ENCODE data around the gene RIPK3.
"Not testable (repeated sequence)": the region's sequence is repeated elsewhere in the genome, so short reads cannot be mapped to it uniquely, and the experiment has no call there.

The RIPK3 gene

GRCh38 chr14:24377657-24378056, 37.9 kb upstream of the RIPK3 start:
- DNase-seq (no peak), ATAC-seq (replicated peaks) (no peak)
- H3K4me1 Mint-ChIP-seq = peaks cover 0 to 1% of the 10 kb centered on the region in 2 donors
- no peak overlapping the region for H3K4me3 Mint-ChIP-seq
- no peaks in the 10 kb centered on the region for H3K9me3 Mint-ChIP-seq
- no peaks in the 10 kb centered on the region for H3K36me3 Mint-ChIP-seq
- peaks cover 5 to 9% of the 10 kb centered on the region in 2 donors for H3K27me3 Mint-ChIP-seq
- H3K27ac Mint-ChIP-seq = no peak overlapping the region

- no peak overlapping the region for H3K4me3 Mint-ChIP-seq
Measured at GRCh38 chr14:24377126-24377525, 37.3 kb upstream of the RIPK3 start.

GRCh38 chr14:24376448-24377070, 36.8 kb upstream of the RIPK3 start:
- Mint-ChIP-seq H3K27me3 (peaks cover 5 to 9% of the 10 kb centered on the region in 2 donors), H3K36me3 (no peaks in the 10 kb centered on the region), H3K27ac (no peak overlapping the region), H3K4me1 (peaks cover 0 to 1% of the 10 kb centered on the region in 2 donors), H3K9me3 (no peaks in the 10 kb centered on the region), H3K4me3 (no peak overlapping the region)
- ATAC-seq (replicated peaks) = no peak
- no peak for DNase-seq

More at GRCh38 chr14:24377126-24377525, 37.3 kb upstream of the RIPK3 start:
- H3K27me3 Mint-ChIP-seq = peaks cover 5 to 9% of the 10 kb centered on the region in 2 donors
- H3K27ac Mint-ChIP-seq = no peak overlapping the region
- H3K4me1 Mint-ChIP-seq = peaks cover 0 to 1% of the 10 kb centered on the region in 2 donors
- DNase-seq (no peak), ATAC-seq (replicated peaks) (no peak)
- H3K9me3 Mint-ChIP-seq = no peaks in the 10 kb centered on the region
- no peaks in the 10 kb centered on the region for H3K36me3 Mint-ChIP-seq

- no peaks in the 10 kb centered on the region for H3K36me3 Mint-ChIP-seq
- peaks cover 7 to 11% of the 10 kb centered on the region in 2 donors for H3K4me1 Mint-ChIP-seq
- ATAC-seq (replicated peaks) (no peak), DNase-seq (no peak)
- no peaks in the 10 kb centered on the region for H3K9me3 Mint-ChIP-seq
- H3K27ac Mint-ChIP-seq = no peak overlapping the region
- H3K4me3 Mint-ChIP-seq = no peak overlapping the region
- peaks cover 9 to 11% of the 10 kb centered on the region in 2 donors for H3K27me3 Mint-ChIP-seq
Measured at GRCh38 chr14:24372701-24373416, 33.1 kb upstream of the RIPK3 start.

GRCh38 chr14:24371605-24372004, 31.8 kb upstream of the RIPK3 start:
- not testable (repeated sequence) for ATAC-seq (replicated peaks); H3K36me3 Mint-ChIP-seq; H3K4me3 Mint-ChIP-seq; DNase-seq; H3K9me3 Mint-ChIP-seq
- Mint-ChIP-seq H3K27ac (peak overlapping the region; percentile 56), H3K4me1 (peaks cover 20 to 21% of the 10 kb centered on the region in 2 donors), H3K27me3 (peaks cover 14 to 17% of the 10 kb centered on the region in 2 donors)

- Mint-ChIP-seq H3K4me1 (peaks cover 24 to 28% of the 10 kb centered on the region in 2 donors), H3K36me3 (no peaks in the 10 kb centered on the region), H3K9me3 (no peaks in the 10 kb centered on the region), H3K27me3 (peaks cover 13 to 14% of the 10 kb centered on the region in 2 donors), H3K4me3 (no peak overlapping the region), H3K27ac (no peak overlapping the region)
- ATAC-seq (replicated peaks) (no peak), DNase-seq (no peak)
Measured at GRCh38 chr14:24370748-24371147, 31.0 kb upstream of the RIPK3 start.

- no peak overlapping the region for H3K4me3 Mint-ChIP-seq
- peaks cover 26 to 35% of the 10 kb centered on the region in 2 donors for H3K4me1 Mint-ChIP-seq
- H3K27ac Mint-ChIP-seq = no peak overlapping the region
- H3K27me3 Mint-ChIP-seq = peaks cover 8 to 12% of the 10 kb centered on the region in 2 donors
- no peak for ATAC-seq (replicated peaks)
- no peaks in the 10 kb centered on the region for H3K9me3 Mint-ChIP-seq
- DNase-seq = no peak
- H3K36me3 Mint-ChIP-seq = no peaks in the 10 kb centered on the region
Measured at GRCh38 chr14:24369907-24370687, 30.3 kb upstream of the RIPK3 start.

GRCh38 chr14:24369463-24369862, 29.7 kb upstream of the RIPK3 start:
- Mint-ChIP-seq H3K36me3 (no peaks in the 10 kb centered on the region), H3K4me3 (peak overlapping the region; percentile 51 to 78), H3K9me3 (no peaks in the 10 kb centered on the region), H3K27ac (no peak overlapping the region), H3K27me3 (peaks cover 5 to 12% of the 10 kb centered on the region in 2 donors), H3K4me1 (peaks cover 26 to 38% of the 10 kb centered on the region in 2 donors)
- ATAC-seq (replicated peaks) (no peak), DNase-seq (no peak)

- H3K4me3 Mint-ChIP-seq = peak overlapping the region; percentile 78 to 80
- no peaks in the 10 kb centered on the region for H3K9me3 Mint-ChIP-seq
- peak in 1 of 2 donors; percentile 8 for ATAC-seq (replicated peaks)
- DNase-seq = peak; percentile 23
- H3K27ac Mint-ChIP-seq = peak overlapping the region; percentile 88
- H3K4me1 Mint-ChIP-seq = peaks cover 26 to 38% of the 10 kb centered on the region in 2 donors
- no peaks in the 10 kb centered on the region for H3K36me3 Mint-ChIP-seq
- peaks cover 5 to 12% of the 10 kb centered on the region in 2 donors for H3K27me3 Mint-ChIP-seq
Measured at GRCh38 chr14:24368562-24369252, 28.9 kb upstream of the RIPK3 start.

- ATAC-seq (replicated peaks) = no peak
- Mint-ChIP-seq H3K36me3 (no peaks in the 10 kb centered on the region), H3K4me3 (peak overlapping the region; percentile 77 to 80), H3K27ac (peak overlapping the region; percentile 88), H3K27me3 (peaks cover 5 to 12% of the 10 kb centered on the region in 2 donors), H3K4me1 (peaks cover 26 to 38% of the 10 kb centered on the region in 2 donors), H3K9me3 (no peaks in the 10 kb centered on the region)
- DNase-seq = no peak
Measured at GRCh38 chr14:24368212-24368561, 28.4 kb upstream of the RIPK3 start.

- DNase-seq (peak; percentile 16), ATAC-seq (replicated peaks) (peak; percentile 13 to 35)
- Mint-ChIP-seq H3K27ac (peak within 1 kb of the TSS; percentile 88), H3K9me3 (no peaks in the 10 kb centered on the region), H3K36me3 (no peaks in the 10 kb centered on the region), H3K4me1 (peaks cover 26 to 38% of the 10 kb centered on the region in 2 donors), H3K4me3 (peak within 1 kb of the TSS; percentile 78 to 80), H3K27me3 (peaks cover 5 to 12% of the 10 kb centered on the region in 2 donors)
Measured at GRCh38 chr14:24367514-24368211, 27.9 kb upstream of the RIPK3 start, which contains the start of gene NFATC4. Gene NFATC4 (plus strand): TSS chr14:24368184. CDS start chr14:24368341, 157 bp downstream.

- peak; percentile 91 for DNase-seq
Measured at GRCh38 chr14:24366721-24367513, 27.1 kb upstream of the RIPK3 start.

GRCh38 chr14:24366413-24366720, 26.6 kb upstream of the RIPK3 start:
- Mint-ChIP-seq H3K36me3 (no peaks in the 10 kb centered on the region), H3K27ac (no peak overlapping the region), H3K27me3 (peaks cover 12 to 13% of the 10 kb centered on the region in 2 donors), H3K4me1 (peaks cover 26 to 38% of the 10 kb centered on the region in 2 donors), H3K4me3 (peak overlapping the region; percentile 77 to 80), H3K9me3 (no peaks in the 10 kb centered on the region)
- no peak for ATAC-seq (replicated peaks)
- DNase-seq = no peak

More at GRCh38 chr14:24366721-24367513, 27.1 kb upstream of the RIPK3 start:
- H3K4me1 Mint-ChIP-seq = peaks cover 26 to 38% of the 10 kb centered on the region in 2 donors
- peaks cover 8 to 12% of the 10 kb centered on the region in 2 donors for H3K27me3 Mint-ChIP-seq
- H3K27ac Mint-ChIP-seq = peak overlapping the region; percentile 66
- no peaks in the 10 kb centered on the region for H3K9me3 Mint-ChIP-seq
- ATAC-seq (replicated peaks) = peak; percentile 83 to 85
- H3K36me3 Mint-ChIP-seq = no peaks in the 10 kb centered on the region
- peak overlapping the region; percentile 77 to 80 for H3K4me3 Mint-ChIP-seq

All from stimulated activated naive B cell treated with anti-CD40 and anti-IgM and Interleukin-4, amounts not matched to agents 10 μg/mL and 1 μg/mL and 100 μg/mL, for 72 hours (primary cell).